Uterus (tissue), 4 donors: Measurements from ENCODE around the gene LRIG1. TPM values are rescaled to one million over a fixed set of nuclear protein-coding genes. Genes with fewer than 3 reads are reported as not detected.

Experiments
- DNase-seq, 2 donors: peaks; one replicate each; pipeline ENCODE4 v3.0.0-alpha.2; 2019 to 2020
- H3K27ac ChIP-seq, 2 donors: fragments of 200-600 bp; sonication (generic); 1 replicate in 1 of 2; 2 replicates in 1 of 2; pipeline ENCODE4 v1.5.1; 2016 to 2018
- H3K27me3 ChIP-seq, 2 donors: fragments of 200-600 bp; sonication (generic); one replicate each; pipeline ENCODE4 v1.5.1; 2018 to 2019; ENCODE audit warnings: control low read depth in 1 of 2
- H3K36me3 ChIP-seq, 2 donors: fragments of 200-600 bp; sonication (generic); one replicate each; pipeline ENCODE4 v1.5.1; 2019; ENCODE audit warnings: control low read depth in 1 of 2
- H3K4me1 ChIP-seq, 2 donors: fragments of 200-600 bp; sonication (generic); one replicate each; pipeline ENCODE4 v1.5.1; 2018 to 2019; ENCODE audit warnings: control low read depth in 1 of 2
- H3K4me3 ChIP-seq, 2 donors: fragments of 200-600 bp; sonication (generic); 1 replicate in 1 of 2; 2 replicates in 1 of 2; pipeline ENCODE4 v1.5.1; 2018 to 2019; ENCODE audit warnings: mild to moderate bottlenecking in 1 of 2
- H3K9me3 ChIP-seq, 2 donors: fragments of 200-600 bp; sonication (generic); one replicate each; pipeline ENCODE4 v1.5.1; 2019; ENCODE audit warnings: control low read depth in 1 of 2
- CTCF ChIP-seq, 4 experiments: fragments of 200-600 bp in 2 of 4; fragments of 450-650 bp in 2 of 4; sonication (generic) in 2 of 4; IDR thresholded peaks; one replicate each; pipeline ENCODE4 v1.5.1; 2016 to 2019; ENCODE audit warnings: antibody characterized with exemption in 4 of 4, mild to moderate bottlenecking in 2 of 4, moderate library complexity in 1 of 4
- POLR2A ChIP-seq, 2 donors: fragments of 450-650 bp; IDR thresholded peaks; one replicate each; pipeline ENCODE4 v1.6.1; 2016; ENCODE audit warnings: antibody characterized with exemption in 2 of 2, mild to moderate bottlenecking in 1 of 2, moderate library complexity in 1 of 2
- intact Hi-C: fragments of 100-400 bp; cut with DNase I; formaldehyde crosslinking; loops from one replicate; pipeline ENCODE4 v1.15.1; 2023; ENCODE audit warnings: low total_unique reads
- total RNA-seq, 4 donors: library from RNA; depleted of rRNA in 3 of 4; stranded (reverse); fragments of >200 nt in 3 of 4; gene quantifications; one replicate each; pipeline versions ENCODE4 v1.1.0 to v1.2.4, GENCODE V29; 2014 to 2023
- donor health status: DM: yes; HTN: yes; CAD: no.

Gene LRIG1
- total RNA-seq, 4 donors from 2014 or later, result 20.9 to 108 (median 69.6) TPM

DNA sequence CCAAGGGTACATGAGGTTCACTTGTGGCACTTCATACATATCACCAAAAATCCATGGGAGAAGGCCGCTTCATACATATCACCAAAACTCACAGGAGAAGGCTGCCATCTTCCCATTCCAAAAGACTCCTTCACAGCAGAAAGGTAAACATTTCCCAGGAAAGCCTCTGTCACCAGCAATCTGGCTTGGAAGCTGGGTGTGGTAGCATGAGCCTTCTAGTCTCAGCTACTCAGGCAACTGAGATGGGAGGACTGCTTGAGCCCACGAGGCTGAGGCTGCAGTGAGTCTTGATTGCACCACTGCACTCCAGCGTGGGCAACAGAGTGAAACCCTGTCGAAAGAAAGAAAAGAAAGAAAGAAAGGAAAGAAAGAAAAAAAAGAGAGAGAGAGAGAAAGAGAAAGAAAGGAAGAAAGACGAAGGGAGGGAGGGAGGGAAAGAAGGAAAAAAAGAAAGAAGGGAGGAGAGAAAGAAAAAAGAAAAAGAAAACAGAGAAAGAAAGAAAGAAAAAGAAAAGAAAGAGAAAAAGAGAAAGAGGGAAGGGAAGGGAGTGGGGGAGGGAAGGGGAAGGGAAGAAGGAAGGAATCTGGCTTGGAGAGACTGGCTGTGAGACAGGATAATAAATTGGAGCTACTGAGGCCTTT is 7.2 kb downstream of the LRIG1 start:
- TF ChIP-seq POLR2A (IDR thresholded peaks at IDR 0.05), result no peak
- no peak for TF ChIP-seq CTCF (IDR thresholded peaks at IDR 0.05)
- DNase-seq, result no peak
- H3K27ac ChIP-seq, result no peak overlapping the region

DNA sequence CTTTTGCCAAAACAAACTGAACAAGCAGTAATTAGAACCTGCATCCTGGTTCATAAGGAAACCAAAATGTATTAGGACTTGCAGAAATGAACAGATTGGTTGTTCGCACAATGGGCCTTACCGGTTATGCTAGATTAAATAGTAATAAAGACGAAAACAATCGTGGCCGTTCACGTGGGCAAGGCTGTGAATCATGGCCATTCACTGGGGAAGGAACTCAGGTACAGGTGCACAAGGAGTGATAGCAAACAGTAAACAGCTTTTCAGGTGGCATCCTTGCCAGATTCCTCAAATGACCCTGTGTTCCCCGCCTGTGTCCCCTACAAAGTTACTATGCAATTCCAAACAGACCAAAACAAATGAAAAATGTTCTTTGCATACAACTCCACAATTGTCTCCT is 8.2 kb downstream of the LRIG1 start:
- H3K4me3 ChIP-seq, result no peak overlapping the region
- intact Hi-C loops, result no loop called here
- DNase-seq, result no peak
- H3K36me3 ChIP-seq, result no peaks in the 10 kb centered on the region
- TF ChIP-seq CTCF (IDR thresholded peaks at IDR 0.05) (no peak), POLR2A (IDR thresholded peaks at IDR 0.05) (no peak)
- no peaks in the 10 kb centered on the region for H3K9me3 ChIP-seq
- H3K4me1 ChIP-seq, result peaks cover 5 to 14% of the 10 kb centered on the region in 2 donors
- H3K27ac ChIP-seq, result no peak overlapping the region
- no peaks in the 10 kb centered on the region for H3K27me3 ChIP-seq

More for the DNA sequence above, 7.2 kb downstream of the LRIG1 start:
- H3K36me3 ChIP-seq, result no peaks in the 10 kb centered on the region
- no peaks in the 10 kb centered on the region for H3K27me3 ChIP-seq
- no peaks in the 10 kb centered on the region for H3K9me3 ChIP-seq
- no peak overlapping the region for H3K4me3 ChIP-seq
- H3K4me1 ChIP-seq, result peaks cover 5 to 14% of the 10 kb centered on the region in 2 donors
- intact Hi-C loops, result no loop called here

- intact Hi-C loops, result no loop called here
- H3K4me3 ChIP-seq, result no peak overlapping the region
- TF ChIP-seq CTCF (IDR thresholded peaks at IDR 0.05), result no peak
- no peak for TF ChIP-seq POLR2A (IDR thresholded peaks at IDR 0.05)
- H3K9me3 ChIP-seq, result no peaks in the 10 kb centered on the region
- H3K27ac ChIP-seq, result no peak overlapping the region
- H3K4me1 ChIP-seq, result peaks cover 5 to 14% of the 10 kb centered on the region in 2 donors
- no peaks in the 10 kb centered on the region for H3K27me3 ChIP-seq
- DNase-seq, result no peak
- no peaks in the 10 kb centered on the region for H3K36me3 ChIP-seq
Measured at GRCh38 chr3:66492071-66492470, 8.8 kb downstream of the LRIG1 start.

DNA sequence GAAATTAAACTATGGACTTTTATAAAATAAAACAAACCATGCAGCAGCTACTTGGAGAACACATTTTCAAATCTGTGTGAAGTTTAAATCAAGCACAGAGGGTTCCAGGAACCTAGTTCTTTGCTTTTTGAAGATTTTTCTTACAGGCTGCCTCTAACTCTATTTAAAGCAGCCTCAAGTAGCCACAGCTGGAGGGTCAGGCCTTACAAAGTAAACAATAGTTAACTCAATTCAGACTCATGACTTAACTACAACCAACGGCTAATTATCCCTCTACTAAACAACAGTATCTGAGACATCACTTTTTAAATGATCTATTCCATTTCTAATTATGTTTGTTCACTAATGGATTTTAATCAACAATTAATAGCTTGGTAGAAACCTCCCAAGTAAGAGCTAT is 9.8 kb downstream of the LRIG1 start:
- peaks cover 5 to 14% of the 10 kb centered on the region in 2 donors for H3K4me1 ChIP-seq
- intact Hi-C loops, result no loop called here
- no peaks in the 10 kb centered on the region for H3K27me3 ChIP-seq
- H3K36me3 ChIP-seq, result no peaks in the 10 kb centered on the region
- no peak overlapping the region for H3K4me3 ChIP-seq
- no peaks in the 10 kb centered on the region for H3K9me3 ChIP-seq
- no peak for DNase-seq
- TF ChIP-seq CTCF (IDR thresholded peaks at IDR 0.05) (no peak), POLR2A (IDR thresholded peaks at IDR 0.05) (no peak)
- peak overlapping the region; percentile 60 to 61 for H3K27ac ChIP-seq

- TF ChIP-seq CTCF (IDR thresholded peaks at IDR 0.05) (no peak), POLR2A (IDR thresholded peaks at IDR 0.05) (no peak)
- no peaks in the 10 kb centered on the region for H3K36me3 ChIP-seq
- DNase-seq, result no peak
Measured at GRCh38 chr3:66490214-66490613, 10.6 kb downstream of the LRIG1 start.

More at GRCh38 chr3:66490214-66490613, 10.6 kb downstream of the LRIG1 start:
- intact Hi-C loops, result no loop called here
- H3K27me3 ChIP-seq, result no peaks in the 10 kb centered on the region
- H3K4me1 ChIP-seq, result peaks cover 5 to 14% of the 10 kb centered on the region in 2 donors
- no peaks in the 10 kb centered on the region for H3K9me3 ChIP-seq
- peak overlapping the region; percentile 60 to 61 for H3K27ac ChIP-seq
- no peak overlapping the region for H3K4me3 ChIP-seq
